Measurements from ENCODE around the gene TSHR. TPM values are rescaled to one million over a fixed set of nuclear protein-coding genes. Genes with fewer than 3 reads are reported as not detected.

TSHR gene
- total RNA-seq, 1 experiment from 2014 or later: not detected

GRCh38 chr14:81143793-81144192 lies 188.4 kb downstream of the TSHR start:
- H2BK20ac ChIP-seq (ENCODE audit: low read depth, low read length, poor library complexity, severe bottlenecking): no peak overlapping the region
- H3K14ac ChIP-seq (ENCODE audit: insufficient read depth, low read length): no peak overlapping the region
- H2BK5ac ChIP-seq (ENCODE audit: insufficient read length, low read length): no peak overlapping the region
- no peak overlapping the region for H2BK12ac ChIP-seq (ENCODE audit: insufficient read length, low read depth, low read length)
- no peaks in the 10 kb centered on the region for H3K4me1 ChIP-seq (ENCODE audit: insufficient read depth, low read length)
- no peak overlapping the region for H2AK5ac ChIP-seq (ENCODE audit: insufficient read length, low read length)
- H3K27me3 Mint-ChIP-seq (ENCODE audit: low read depth): no peaks in the 10 kb centered on the region
- no peak overlapping the region for H3T11ph ChIP-seq (ENCODE audit: low read length)
- H4K20me1 ChIP-seq (ENCODE audit: control insufficient read depth, insufficient read depth, insufficient read length): no peaks in the 10 kb centered on the region
- no peaks in the 10 kb centered on the region for H3K27me3 ChIP-seq (ENCODE audit: insufficient read depth, low read length)
- H3K27ac ChIP-seq (ENCODE audit: insufficient read length, low read depth, low read length): no peak overlapping the region
- DNase-seq: no peak
- H3K9me3 Mint-ChIP-seq: no peaks in the 10 kb centered on the region
- no peak overlapping the region for H4K5ac ChIP-seq (ENCODE audit: insufficient read length, low read depth, low read length)
- H4K8ac ChIP-seq (replicated peaks; ENCODE audit: insufficient read length, low read depth, low read length): no peak overlapping the region
- H3K23me2 ChIP-seq (ENCODE audit: insufficient read length, low read depth, low read length, poor library complexity, severe bottlenecking): no peaks in the 10 kb centered on the region
- H4K91ac ChIP-seq (ENCODE audit: insufficient read length, low read depth, low read length): no peak overlapping the region
- H3K18ac ChIP-seq (ENCODE audit: insufficient read length, low read depth, low read length): no peak overlapping the region
- no peak overlapping the region for H2AFZ ChIP-seq (ENCODE audit: low read length)
- H3K23ac ChIP-seq (ENCODE audit: insufficient read length, low read depth, low read length): no peak overlapping the region
- H3K9ac ChIP-seq (ENCODE audit: extremely low read depth, insufficient read length, low read length): no peak overlapping the region
- H3K79me2 ChIP-seq (ENCODE audit: insufficient read depth, low read length): no peaks in the 10 kb centered on the region
- H3K4me2 ChIP-seq (ENCODE audit: insufficient read depth, insufficient read length, low read length): no peak overlapping the region
- WGBS (ENCODE audit: extremely low coverage, insufficient read length, low lambda C conversion rate): no CpG with 5 or more reads among the region's 8 CpGs
- no peak overlapping the region for H3K27ac Mint-ChIP-seq
- no peak overlapping the region for H3K4me3 Mint-ChIP-seq
- no peak overlapping the region for H2BK120ac ChIP-seq (ENCODE audit: low read depth, low read length, poor library complexity, severe bottlenecking)
- no peaks in the 10 kb centered on the region for H3K36me3 Mint-ChIP-seq (ENCODE audit: insufficient read depth in 1 of 3, low read depth in 3 of 3)
- TF ChIP-seq CTCF (conservative IDR thresholded peaks at IDR 0.05): no peak
- no peaks in the 10 kb centered on the region for H3K4me1 Mint-ChIP-seq
- H3K79me1 ChIP-seq (ENCODE audit: insufficient read depth, low read depth, low read length, poor library complexity, severe bottlenecking): no peaks in the 10 kb centered on the region
- no peak overlapping the region for H2BK15ac ChIP-seq (ENCODE audit: low read depth, low read length)
- H3K9me3 ChIP-seq (ENCODE audit: control insufficient read depth, low read depth, low read length): no peaks in the 10 kb centered on the region
- no peak overlapping the region for H3K56ac ChIP-seq (ENCODE audit: insufficient read length, low read depth, low read length)
- H3K4ac ChIP-seq (ENCODE audit: low read depth, low read length): no peak overlapping the region

Data from H9 (cell line).